Measurements from ENCODE around the gene ZNF687.
"Not testable (repeated sequence)": the region's sequence is repeated elsewhere in the genome, so short reads cannot be mapped to it uniquely, and the experiment has no call there.

Gene ZNF687

DNA sequence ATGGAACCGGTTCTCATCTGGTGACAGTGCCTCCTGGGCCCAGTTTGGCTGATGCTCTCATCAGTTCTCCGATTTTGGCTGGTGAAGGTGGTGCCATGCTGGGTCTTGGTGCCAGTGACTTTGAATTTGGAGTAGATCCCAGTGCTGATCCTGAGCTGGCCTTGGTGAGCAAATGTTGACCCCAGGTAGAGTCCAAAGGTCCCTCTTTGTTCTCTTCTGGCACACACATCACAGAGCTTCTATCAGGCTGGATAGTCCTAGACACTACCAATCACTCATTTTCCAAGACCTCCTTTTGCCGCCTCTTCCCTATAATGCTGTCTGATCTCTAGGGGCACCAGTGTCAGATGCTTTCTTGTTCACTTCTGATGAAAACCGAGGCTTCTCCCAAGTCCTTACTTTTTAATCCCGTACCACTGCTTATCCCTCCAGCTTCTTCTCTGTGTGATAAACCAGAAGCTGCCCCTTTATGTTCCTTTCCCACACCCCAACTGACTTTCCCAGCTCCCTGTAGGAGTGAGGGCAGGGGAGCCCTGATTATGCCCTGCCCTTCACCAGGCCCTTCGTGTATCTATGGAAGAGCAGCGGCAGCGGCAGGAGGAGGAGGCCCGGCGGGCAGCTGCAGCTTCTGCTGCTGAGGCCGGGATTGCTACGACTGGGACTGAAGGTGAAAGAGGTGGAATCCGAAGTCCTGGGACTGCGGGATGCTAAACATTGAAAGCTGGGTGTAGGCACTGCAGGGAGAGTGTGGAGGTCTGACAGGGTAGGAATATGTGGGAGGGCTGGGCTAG lies 16.5 kb upstream of the ZNF687 start:
- H3K9me3 Mint-ChIP-seq, result no peaks in the 10 kb centered on the region
- DNase-seq (ENCODE audit: low spot score in 2 of 2) (no peak), ATAC-seq (ENCODE audit: low read depth) (no peak)
- H3K36me3 Mint-ChIP-seq, result peaks cover 29% of the 10 kb centered on the region
- H3K27ac Mint-ChIP-seq, result peak overlapping the region; percentile 65
- H3K27me3 Mint-ChIP-seq, result no peaks in the 10 kb centered on the region
- H3K4me1 Mint-ChIP-seq, result peaks cover 8% of the 10 kb centered on the region
- H3K4me3 Mint-ChIP-seq, result no peak overlapping the region

DNA sequence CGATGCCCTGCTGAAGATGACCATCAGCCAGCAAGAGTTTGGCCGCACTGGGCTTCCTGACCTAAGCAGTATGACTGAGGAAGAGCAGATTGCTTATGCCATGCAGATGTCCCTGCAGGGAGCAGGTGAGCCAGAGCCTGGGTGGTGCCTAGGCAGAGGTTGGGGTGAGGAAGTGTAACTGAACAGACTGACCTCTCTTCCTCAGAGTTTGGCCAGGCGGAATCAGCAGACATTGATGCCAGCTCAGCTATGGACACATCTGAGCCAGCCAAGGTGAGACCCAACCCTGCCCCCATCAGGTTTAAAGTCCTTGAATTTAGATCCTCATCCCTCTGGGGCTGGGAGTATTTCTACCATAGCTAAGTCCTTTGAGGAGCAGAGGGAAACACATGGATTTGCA lies 15.8 kb upstream of the ZNF687 start:
- ATAC-seq (ENCODE audit: low read depth) (no peak), DNase-seq (ENCODE audit: low spot score in 2 of 2) (no peak)
- Mint-ChIP-seq H3K9me3 (no peaks in the 10 kb centered on the region), H3K36me3 (peaks cover 30% of the 10 kb centered on the region), H3K4me3 (no peak overlapping the region), H3K4me1 (peaks cover 8% of the 10 kb centered on the region), H3K27me3 (no peaks in the 10 kb centered on the region), H3K27ac (no peak overlapping the region)

DNA sequence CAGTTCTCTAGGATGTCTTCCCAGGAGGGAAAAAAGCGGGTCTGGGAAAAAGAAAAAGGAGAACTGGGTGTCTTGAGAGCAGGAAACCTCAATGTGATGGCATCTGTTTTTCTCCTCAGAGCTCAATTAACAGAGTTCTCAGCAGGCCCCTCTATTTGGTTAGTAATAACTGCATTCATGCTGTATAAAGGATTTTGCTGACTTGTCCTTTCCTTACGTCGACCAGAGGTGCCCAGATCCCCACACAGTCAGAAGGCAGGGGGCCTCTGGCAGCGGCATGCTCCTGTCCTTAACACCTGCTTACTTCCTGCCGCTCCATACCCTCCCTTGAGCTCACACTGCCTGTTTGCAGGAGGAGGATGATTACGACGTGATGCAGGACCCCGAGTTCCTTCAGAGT lies 15.3 kb upstream of the ZNF687 start:
- Mint-ChIP-seq H3K27ac (no peak overlapping the region), H3K4me3 (no peak overlapping the region), H3K27me3 (no peaks in the 10 kb centered on the region), H3K36me3 (peaks cover 32% of the 10 kb centered on the region), H3K9me3 (no peaks in the 10 kb centered on the region), H3K4me1 (peaks cover 8% of the 10 kb centered on the region)
- DNase-seq (ENCODE audit: low spot score in 2 of 2) (no peak), ATAC-seq (ENCODE audit: low read depth) (no peak)

DNA sequence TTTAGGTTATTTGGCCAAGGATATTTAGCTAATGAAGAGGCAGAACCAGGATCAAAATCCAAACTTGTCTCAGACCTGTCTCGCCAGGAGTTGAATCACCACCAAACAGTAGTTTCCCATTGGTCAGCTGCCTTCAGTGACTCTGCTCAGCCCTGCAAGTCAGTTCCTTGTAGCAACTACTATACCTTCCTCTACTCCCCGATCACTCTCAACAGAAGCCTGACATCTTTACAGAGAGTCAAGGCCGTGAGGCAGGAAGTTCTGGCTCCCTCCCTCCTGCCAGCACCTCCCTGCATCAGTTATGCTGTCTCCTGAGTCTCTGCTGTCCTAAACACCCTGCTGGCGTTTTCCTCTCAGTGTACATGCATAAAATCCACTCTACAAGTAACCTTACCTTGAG lies 14.3 kb upstream of the ZNF687 start:
- DNase-seq (ENCODE audit: low spot score in 2 of 2), result no peak
- Mint-ChIP-seq H3K4me1 (peaks cover 8% of the 10 kb centered on the region), H3K27me3 (no peaks in the 10 kb centered on the region), H3K27ac (no peak overlapping the region), H3K9me3 (no peaks in the 10 kb centered on the region), H3K4me3 (no peak overlapping the region), H3K36me3 (peaks cover 36% of the 10 kb centered on the region)
- no peak for ATAC-seq (ENCODE audit: low read depth)

DNA sequence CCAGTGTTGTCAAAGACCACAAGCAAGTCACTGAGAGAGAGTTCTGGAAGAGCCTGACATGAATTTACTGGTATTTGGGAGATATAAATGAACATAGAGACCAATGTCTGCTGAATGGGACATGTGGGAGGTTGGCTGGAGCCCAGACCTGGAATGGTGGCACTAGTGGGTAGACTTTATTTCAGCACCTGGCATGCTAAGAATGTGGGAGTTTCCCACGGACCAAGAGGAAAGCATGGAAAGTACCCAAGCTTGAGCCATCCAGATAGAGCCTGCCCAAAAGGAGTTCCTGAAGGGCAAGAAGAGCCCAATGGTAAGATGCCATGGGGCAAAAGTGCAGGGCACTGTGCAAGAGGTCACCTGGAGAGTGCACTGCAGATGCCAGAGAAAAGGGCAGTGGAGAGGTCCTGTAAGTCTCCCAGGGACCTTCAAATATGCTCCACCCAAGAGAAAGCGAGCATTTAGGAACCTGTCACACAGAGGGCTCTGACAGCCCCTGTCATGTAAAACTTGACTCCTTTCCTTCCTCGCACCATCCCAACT lies 8.1 kb upstream of the ZNF687 start:
- H3K27me3 Mint-ChIP-seq, result no peaks in the 10 kb centered on the region
- peaks cover 1% of the 10 kb centered on the region for H3K9me3 Mint-ChIP-seq
- ATAC-seq (ENCODE audit: low read depth) (no peak), DNase-seq (ENCODE audit: low spot score in 2 of 2) (no peak)
- no peak overlapping the region for H3K4me3 Mint-ChIP-seq
- no peak overlapping the region for H3K27ac Mint-ChIP-seq
- peaks cover 12% of the 10 kb centered on the region for H3K36me3 Mint-ChIP-seq
- H3K4me1 Mint-ChIP-seq, result peaks cover 18% of the 10 kb centered on the region

DNA sequence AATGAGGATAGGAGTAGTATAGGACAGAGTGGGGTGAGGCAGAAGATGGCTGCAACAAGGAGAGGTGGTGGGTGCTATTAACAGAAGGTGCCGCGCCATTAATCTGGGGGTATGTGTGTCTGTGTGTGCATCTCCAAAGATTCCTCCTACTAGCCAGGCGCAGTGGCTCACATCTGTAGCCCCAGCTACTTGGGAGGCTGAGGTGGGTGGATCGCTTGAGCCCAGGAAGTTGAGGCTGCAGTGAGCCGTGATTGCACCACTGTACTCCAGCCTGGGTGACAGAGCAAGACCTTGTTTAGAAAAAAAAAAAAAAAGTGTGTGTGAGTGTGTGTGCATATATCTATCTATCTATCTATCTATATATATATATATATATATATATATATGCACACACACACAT lies 6.8 kb upstream of the ZNF687 start:
- H3K9me3 Mint-ChIP-seq; H3K27ac Mint-ChIP-seq; H3K36me3 Mint-ChIP-seq; ATAC-seq (ENCODE audit: low read depth); H3K27me3 Mint-ChIP-seq; H3K4me3 Mint-ChIP-seq; DNase-seq (ENCODE audit: low spot score in 2 of 2): not testable (repeated sequence)
- H3K4me1 Mint-ChIP-seq, result peaks cover 20% of the 10 kb centered on the region

DNA sequence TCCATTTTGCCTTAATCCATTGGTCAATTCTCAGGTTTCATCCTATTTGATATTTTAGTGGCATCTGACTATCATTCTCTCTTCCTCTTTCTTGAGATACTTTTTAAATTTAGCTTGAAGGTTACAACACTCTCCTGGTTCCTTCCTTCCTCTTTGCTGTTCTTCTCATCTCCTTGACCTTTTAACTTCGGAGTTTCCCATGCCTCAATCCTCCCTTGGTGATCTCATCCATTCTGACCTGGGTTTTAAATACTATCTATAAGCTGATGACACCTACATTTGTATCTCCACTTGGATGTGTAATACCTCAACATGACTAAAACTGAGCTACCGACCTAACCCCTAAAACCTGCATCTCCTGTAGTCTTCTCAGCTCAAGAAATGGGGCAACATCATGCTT lies 4.8 kb upstream of the ZNF687 start:
- peak in 1 of 2 donors; percentile 32 for DNase-seq (ENCODE audit: low spot score in 2 of 2)
- Mint-ChIP-seq H3K9me3 (peaks cover 1% of the 10 kb centered on the region), H3K4me1 (peaks cover 20% of the 10 kb centered on the region), H3K4me3 (peak overlapping the region; percentile 53), H3K27ac (peak overlapping the region; percentile 78), H3K27me3 (no peaks in the 10 kb centered on the region), H3K36me3 (peaks cover 4% of the 10 kb centered on the region)
- peak; percentile 8 for ATAC-seq (ENCODE audit: low read depth)

DNA sequence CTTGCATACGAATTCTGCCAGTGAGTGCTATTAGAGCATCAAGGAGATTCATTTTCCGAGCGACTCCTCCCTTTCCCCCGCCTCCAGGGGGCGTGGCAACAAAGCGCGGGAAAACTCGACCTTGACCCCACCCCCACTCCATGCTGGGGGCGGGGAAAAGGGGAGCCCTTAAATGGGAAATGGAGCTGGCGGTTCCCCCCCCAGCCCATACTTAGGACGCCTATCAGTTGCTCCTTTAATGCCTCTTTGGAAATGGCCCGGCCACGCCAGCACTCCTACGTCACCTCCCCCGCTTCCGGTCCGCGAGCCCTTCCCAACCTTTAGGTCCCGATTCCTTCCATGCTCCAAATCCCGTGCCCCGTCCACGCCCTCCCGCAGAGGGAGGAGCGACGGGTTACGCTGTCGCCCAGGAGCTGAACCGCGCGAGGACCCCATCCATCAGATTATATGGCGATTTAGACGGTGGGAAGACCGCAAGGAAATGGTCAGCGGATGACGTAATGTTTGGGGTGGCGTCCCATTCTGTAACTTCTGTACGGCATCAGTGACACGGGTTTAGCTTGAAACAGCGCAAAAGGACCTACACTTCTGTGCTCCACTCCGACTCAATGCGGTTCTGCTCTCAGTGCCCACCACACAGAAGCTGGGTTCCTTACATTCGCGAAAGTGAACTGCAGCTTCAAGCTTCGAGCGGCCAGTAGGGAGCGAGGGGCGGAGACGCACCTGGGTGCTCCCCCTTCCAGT lies 702 bp upstream of the ZNF687 start:
- peak; percentile 90 to 91 for DNase-seq (ENCODE audit: low spot score in 2 of 2)
- peaks cover 1% of the 10 kb centered on the region for H3K9me3 Mint-ChIP-seq
- peaks cover 3% of the 10 kb centered on the region for H3K36me3 Mint-ChIP-seq
- peak overlapping the region; percentile 93 for H3K4me3 Mint-ChIP-seq
- peak overlapping the region; percentile 95 for H3K27ac Mint-ChIP-seq
- ATAC-seq (ENCODE audit: low read depth), result peak; percentile 24
- H3K27me3 Mint-ChIP-seq, result no peaks in the 10 kb centered on the region
- peaks cover 40% of the 10 kb centered on the region for H3K4me1 Mint-ChIP-seq

DNA sequence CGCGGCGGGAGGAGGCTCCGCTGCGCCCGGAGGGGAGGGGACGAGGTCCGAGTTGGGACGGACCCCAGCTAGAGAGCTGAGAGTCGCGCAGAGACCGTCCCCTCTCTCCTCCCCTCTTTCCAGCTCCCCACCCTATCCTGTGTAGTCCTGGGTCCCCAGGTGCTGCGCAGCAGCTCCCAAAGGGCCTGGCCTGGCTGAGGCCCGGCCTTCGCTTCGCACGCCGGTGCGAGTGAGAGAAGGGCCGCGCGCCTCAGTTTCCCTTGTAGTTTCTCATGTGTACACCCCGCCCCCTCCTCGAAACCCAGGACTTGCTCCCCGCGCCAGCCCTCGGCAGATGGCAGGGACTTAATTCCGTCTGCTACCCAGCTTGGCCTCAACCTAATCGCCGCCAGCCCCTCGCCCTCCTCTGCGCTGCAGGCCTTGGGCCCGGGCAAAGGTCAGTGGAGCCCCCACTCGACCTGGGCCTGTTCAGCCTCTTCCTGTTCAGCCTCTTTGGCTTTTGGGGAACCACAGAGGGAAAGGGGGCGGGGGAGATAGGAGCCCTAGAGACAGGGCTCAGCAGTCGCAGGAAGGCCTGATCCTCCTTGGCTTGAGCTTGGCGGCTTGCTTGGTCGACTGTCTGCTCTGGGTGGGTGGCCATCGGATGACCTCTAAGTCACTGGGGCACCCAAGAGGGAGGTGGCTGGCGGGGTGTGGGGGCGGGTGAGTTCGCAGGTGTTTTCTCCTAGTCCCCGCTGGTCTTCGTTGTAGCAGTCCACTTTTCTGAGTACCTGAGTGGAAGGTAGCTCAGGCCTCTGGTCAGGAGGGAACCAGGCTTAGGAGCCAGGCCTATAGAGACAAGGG lies 1.0 kb downstream of the ZNF687 start:
- Mint-ChIP-seq H3K27ac (peak overlapping the region; percentile 95), H3K27me3 (no peaks in the 10 kb centered on the region), H3K9me3 (no peaks in the 10 kb centered on the region), H3K4me1 (peaks cover 27% of the 10 kb centered on the region), H3K4me3 (peak overlapping the region; percentile 93), H3K36me3 (peaks cover 3% of the 10 kb centered on the region)
- no peak for ATAC-seq (ENCODE audit: low read depth)
- peak in 1 of 2 donors; percentile 23 for DNase-seq (ENCODE audit: low spot score in 2 of 2)

DNA sequence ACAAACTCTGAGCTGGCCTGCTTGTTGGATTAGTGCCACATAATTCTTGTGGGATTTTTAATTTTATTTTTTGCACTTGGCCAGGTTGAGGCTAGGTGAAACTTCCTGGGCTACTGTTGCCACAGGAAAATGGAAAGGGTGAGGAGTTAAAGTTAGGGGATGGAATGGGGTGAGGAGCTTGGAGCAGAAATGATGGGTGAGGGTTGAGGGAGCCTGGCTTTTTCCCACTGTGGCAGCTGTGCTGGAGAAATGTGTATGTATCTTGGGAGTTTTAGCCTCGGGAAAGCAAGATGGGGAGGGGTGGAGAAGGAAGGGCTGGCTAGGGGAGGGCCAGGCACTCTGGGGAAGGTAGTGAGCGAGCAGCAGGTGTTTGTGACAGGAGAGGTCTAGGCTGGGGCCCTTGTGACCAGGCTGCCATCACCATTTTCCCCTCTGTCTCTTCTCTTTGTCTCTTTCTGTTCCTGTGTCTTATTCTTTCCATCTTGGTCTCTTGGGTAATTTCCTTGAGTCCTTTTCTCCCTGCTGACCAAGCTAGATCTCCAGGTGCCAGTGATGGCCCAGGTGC lies 2.0 kb downstream of the ZNF687 start:
- peaks cover 3% of the 10 kb centered on the region for H3K36me3 Mint-ChIP-seq
- DNase-seq (ENCODE audit: low spot score in 2 of 2), result no peak
- no peaks in the 10 kb centered on the region for H3K9me3 Mint-ChIP-seq
- peak overlapping the region; percentile 95 for H3K27ac Mint-ChIP-seq
- no peak for ATAC-seq (ENCODE audit: low read depth)
- peak overlapping the region; percentile 93 for H3K4me3 Mint-ChIP-seq
- peaks cover 32% of the 10 kb centered on the region for H3K4me1 Mint-ChIP-seq
- no peaks in the 10 kb centered on the region for H3K27me3 Mint-ChIP-seq

DNA sequence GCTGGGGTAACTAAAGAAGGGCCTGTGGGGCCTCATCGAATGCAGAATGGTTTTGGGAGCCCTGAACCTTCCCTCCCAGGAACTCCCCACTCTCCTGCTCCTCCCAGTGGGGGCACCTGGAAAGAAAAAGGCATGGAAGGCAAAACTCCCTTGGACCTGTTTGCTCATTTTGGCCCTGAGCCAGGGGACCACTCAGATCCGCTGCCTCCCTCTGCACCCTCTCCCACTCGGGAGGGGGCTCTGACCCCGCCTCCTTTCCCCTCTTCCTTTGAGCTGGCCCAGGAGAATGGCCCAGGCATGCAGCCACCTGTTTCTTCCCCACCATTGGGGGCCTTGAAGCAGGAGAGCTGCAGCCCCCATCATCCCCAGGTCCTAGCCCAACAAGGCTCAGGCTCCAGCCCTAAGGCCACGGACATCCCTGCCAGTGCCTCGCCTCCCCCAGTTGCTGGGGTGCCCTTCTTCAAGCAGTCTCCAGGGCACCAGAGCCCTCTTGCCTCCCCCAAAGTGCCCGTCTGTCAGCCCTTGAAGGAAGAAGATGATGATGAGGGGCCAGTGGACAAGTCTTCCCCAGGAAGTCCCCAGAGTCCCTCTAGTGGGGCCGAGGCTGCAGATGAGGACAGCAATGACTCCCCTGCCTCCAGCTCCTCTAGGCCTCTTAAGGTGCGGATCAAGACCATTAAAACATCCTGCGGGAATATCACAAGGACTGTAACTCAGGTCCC lies 4.7 kb downstream of the ZNF687 start:
- Mint-ChIP-seq H3K4me1 (peaks cover 33% of the 10 kb centered on the region), H3K36me3 (peaks cover 5% of the 10 kb centered on the region), H3K27me3 (no peaks in the 10 kb centered on the region), H3K9me3 (no peaks in the 10 kb centered on the region), H3K4me3 (no peak overlapping the region), H3K27ac (no peak overlapping the region)
- ATAC-seq (ENCODE audit: low read depth) (no peak), DNase-seq (ENCODE audit: low spot score in 2 of 2) (no peak)

DNA sequence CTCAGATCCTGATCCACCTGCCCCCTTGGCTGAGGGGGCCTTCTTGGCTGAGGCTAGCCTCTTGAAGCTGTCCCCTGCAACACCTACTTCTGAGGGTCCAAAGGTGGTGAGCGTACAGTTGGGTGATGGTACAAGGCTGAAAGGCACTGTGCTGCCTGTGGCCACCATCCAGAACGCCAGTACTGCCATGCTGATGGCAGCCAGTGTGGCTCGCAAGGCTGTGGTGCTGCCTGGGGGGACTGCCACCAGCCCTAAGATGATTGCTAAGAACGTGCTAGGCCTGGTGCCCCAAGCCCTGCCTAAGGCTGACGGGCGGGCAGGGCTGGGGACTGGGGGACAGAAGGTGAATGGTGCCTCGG lies 5.2 kb downstream of the ZNF687 start:
- no peak overlapping the region for H3K27ac Mint-ChIP-seq
- ATAC-seq (ENCODE audit: low read depth), result no peak

More for the DNA sequence above, 5.2 kb downstream of the ZNF687 start:
- H3K4me3 Mint-ChIP-seq, result no peak overlapping the region
- no peaks in the 10 kb centered on the region for H3K27me3 Mint-ChIP-seq
- H3K9me3 Mint-ChIP-seq, result no peaks in the 10 kb centered on the region
- DNase-seq (ENCODE audit: low spot score in 2 of 2), result no peak
- H3K4me1 Mint-ChIP-seq, result peaks cover 33% of the 10 kb centered on the region
- H3K36me3 Mint-ChIP-seq, result peaks cover 5% of the 10 kb centered on the region

Measured in memory B cell (primary cell).